Calu3 (cell line): Measurements from ENCODE around the gene C1QA. TPM values are rescaled to one million over a fixed set of nuclear protein-coding genes. Genes with fewer than 3 reads are reported as not detected.
A peak's percentile ranks its signal among the peaks of the same experiment; 100 is the strongest.

Experiments
- BruUV-seq: library from RNA; stranded (reverse); fragments of 400-500 nt; replicated peaks from 2 replicates; lab custom pipeline; 2021; lab: Mats Ljungman, UMichigan
- CTCF ChIA-PET: fragments of 300-600 bp; sonication (Branson Sonifier 250); formaldehyde crosslinking; loops from one replicate; lab custom pipeline; 2022; ENCODE audit warnings: antibody characterized with exemption; lab: Charles Lee
- DNase-seq: peaks from one replicate; pipeline ENCODE4 v3.0.0; 2022
- H3K27ac Mint-ChIP-seq: one replicate; pipeline ENCODE4 v1.8.0; 2022; ENCODE audit warnings: mixed read lengths; ENCODE audit not compliant: unreplicated experiment
- H3K27me3 Mint-ChIP-seq: one replicate; pipeline ENCODE4 v1.8.0; 2022; ENCODE audit warnings: mixed read lengths; ENCODE audit not compliant: unreplicated experiment
- H3K36me3 Mint-ChIP-seq: one replicate; pipeline ENCODE4 v1.8.0; 2022; ENCODE audit warnings: mild to moderate bottlenecking, moderate library complexity, mixed read lengths; ENCODE audit not compliant: insufficient read depth, unreplicated experiment
- H3K4me1 Mint-ChIP-seq: one replicate; pipeline ENCODE4 v1.8.0; 2022; ENCODE audit warnings: mild to moderate bottlenecking, low read depth, mixed read lengths; ENCODE audit not compliant: unreplicated experiment
- H3K4me3 Mint-ChIP-seq: one replicate; pipeline ENCODE4 v1.8.0; 2022; ENCODE audit warnings: mild to moderate bottlenecking, low read depth, moderate library complexity, mixed read lengths; ENCODE audit not compliant: unreplicated experiment
- H3K9me3 Mint-ChIP-seq: one replicate; pipeline ENCODE4 v1.8.0; 2022; ENCODE audit warnings: low read depth, mixed read lengths; ENCODE audit not compliant: unreplicated experiment
- intact Hi-C: fragments of 100-400 bp; cut with micrococcal nuclease; formaldehyde crosslinking; loops from one replicate; pipeline ENCODE4 v1.10.0; 2022; ENCODE audit not compliant: unreplicated experiment
- total RNA-seq: library from RNA; stranded (reverse); gene quantifications from 2 replicates; pipeline ENCODE4 v1.2.3, GENCODE V29; 2022
- TF ChIP-seq, protein P1 (sequence below): fragments of 200-600 bp; IDR thresholded peaks from one replicate; pipeline ENCODE4 v1.8.0; 2022; ENCODE audit warnings: antibody characterized with exemption; ENCODE audit not compliant: unreplicated experiment

Gene C1QA
- total RNA-seq, 1 experiment from 2014 or later = not detected

DNA sequence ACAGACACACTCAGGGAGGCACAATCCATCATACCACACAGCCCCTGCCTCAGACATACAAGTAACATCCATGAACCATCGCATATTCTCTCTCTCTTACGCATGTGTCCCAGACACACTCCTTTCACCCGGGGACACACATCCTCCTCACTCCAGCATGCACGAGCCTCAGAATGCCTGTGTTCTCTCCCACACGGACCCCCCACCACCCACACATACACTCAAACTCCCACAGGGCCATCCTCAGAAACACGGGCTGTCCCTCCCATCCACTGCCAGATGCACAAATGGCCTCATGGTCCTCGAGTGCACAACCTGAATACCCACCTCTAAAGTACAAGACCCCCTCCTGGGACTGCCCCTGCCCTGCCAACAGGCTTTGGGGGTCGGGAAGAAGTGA, 4.8 kb downstream of the C1QA start:
- CTCF ChIA-PET = interaction anchor here (0.6 to 1.9 kb wide), 3 partner anchors 67 to 221 kb away, joined by 3 to 11 read pairs (median 6); no protein-coding TSS in a partner anchor
- no peak for DNase-seq
- Mint-ChIP-seq H3K36me3 (no peaks in the 10 kb centered on the region), H3K9me3 (no peaks in the 10 kb centered on the region), H3K27me3 (peaks cover 37% of the 10 kb centered on the region), H3K27ac (no peak overlapping the region), H3K4me1 (no peaks in the 10 kb centered on the region), H3K4me3 (no peak overlapping the region)
- intact Hi-C loops = no loop called here
- TF ChIP-seq, protein P1, sequence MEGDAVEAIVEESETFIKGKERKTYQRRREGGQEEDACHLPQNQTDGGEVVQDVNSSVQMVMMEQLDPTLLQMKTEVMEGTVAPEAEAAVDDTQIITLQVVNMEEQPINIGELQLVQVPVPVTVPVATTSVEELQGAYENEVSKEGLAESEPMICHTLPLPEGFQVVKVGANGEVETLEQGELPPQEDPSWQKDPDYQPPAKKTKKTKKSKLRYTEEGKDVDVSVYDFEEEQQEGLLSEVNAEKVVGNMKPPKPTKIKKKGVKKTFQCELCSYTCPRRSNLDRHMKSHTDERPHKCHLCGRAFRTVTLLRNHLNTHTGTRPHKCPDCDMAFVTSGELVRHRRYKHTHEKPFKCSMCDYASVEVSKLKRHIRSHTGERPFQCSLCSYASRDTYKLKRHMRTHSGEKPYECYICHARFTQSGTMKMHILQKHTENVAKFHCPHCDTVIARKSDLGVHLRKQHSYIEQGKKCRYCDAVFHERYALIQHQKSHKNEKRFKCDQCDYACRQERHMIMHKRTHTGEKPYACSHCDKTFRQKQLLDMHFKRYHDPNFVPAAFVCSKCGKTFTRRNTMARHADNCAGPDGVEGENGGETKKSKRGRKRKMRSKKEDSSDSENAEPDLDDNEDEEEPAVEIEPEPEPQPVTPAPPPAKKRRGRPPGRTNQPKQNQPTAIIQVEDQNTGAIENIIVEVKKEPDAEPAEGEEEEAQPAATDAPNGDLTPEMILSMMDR = no peak
- BruUV-seq = no TSS peak

DNA sequence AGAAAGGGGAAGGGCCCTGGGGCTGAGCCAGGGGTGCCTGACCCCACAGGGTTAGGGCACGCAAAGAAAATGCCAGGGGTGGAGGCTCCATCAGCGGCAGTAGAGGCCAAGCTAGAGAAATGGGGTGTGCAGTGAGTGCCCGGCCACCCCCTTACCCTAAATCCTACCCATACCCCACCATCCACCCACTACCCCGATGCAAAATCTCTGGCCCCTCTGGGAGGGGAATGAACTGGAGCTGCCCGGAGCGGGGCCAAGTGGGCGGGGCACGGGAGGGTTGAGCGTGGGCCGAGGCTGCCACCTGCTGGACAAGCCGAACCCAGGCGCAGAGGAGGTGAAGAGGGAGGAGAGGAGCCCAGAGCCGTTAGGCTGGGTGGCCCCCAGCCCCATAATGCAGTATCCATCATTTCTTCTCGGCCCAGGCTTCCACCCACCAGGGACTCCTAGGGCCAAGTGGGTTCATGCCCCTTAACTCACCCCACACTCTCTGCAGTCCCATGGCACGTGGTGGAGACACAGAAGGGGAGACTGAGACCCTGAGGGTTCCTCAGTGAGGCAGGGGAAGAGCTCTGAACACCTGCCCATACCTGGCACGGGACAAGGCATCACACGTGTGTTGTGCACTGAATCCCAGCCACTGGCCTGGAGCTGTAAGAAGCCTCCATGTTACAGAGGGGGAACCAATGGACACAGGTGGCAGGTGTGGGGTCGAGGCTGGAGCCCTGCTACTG, 5.6 kb downstream of the C1QA start:
- CTCF ChIA-PET = interaction anchor here (0.6 to 1.9 kb wide), 4 partner anchors 66 to 222 kb away, joined by 3 to 11 read pairs (median 4); no protein-coding TSS in a partner anchor
- no TSS peak for BruUV-seq
- DNase-seq = peak; percentile 82
- H3K36me3 Mint-ChIP-seq = no peaks in the 10 kb centered on the region
- H3K4me3 Mint-ChIP-seq = no peak overlapping the region
- TF ChIP-seq, protein P1 = peak; percentile 76
- no peaks in the 10 kb centered on the region for H3K9me3 Mint-ChIP-seq
- H3K4me1 Mint-ChIP-seq = no peaks in the 10 kb centered on the region
- no peak overlapping the region for H3K27ac Mint-ChIP-seq
- H3K27me3 Mint-ChIP-seq = peaks cover 29% of the 10 kb centered on the region
- intact Hi-C loops = loop anchor here (1.0 kb wide), 1 partner anchor 222 kb away; no protein-coding TSS in a partner anchor

DNA sequence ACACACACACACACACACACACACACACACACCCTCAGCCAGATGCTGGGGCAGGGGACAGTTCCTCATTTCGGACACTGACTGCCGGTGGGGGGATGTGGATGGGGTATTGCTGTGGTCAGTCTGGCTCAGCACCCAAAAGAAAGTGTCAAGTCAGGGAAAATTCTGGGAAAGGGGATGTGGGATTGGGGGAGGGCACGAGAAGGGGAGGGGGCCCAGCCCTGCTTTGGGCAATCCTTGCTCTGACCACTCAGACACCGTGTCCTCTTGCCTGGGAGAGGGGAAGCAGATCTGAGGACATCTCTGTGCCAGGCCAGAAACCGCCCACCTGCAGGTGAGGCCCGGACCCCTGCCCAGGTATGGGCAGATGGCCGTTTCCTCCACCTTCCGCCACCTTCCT, 7.0 kb downstream of the C1QA start, which contains the start of gene C1QC:
TSS of gene C1QC (plus strand) at position 253 of the 400 bp plus-strand sequence. CDS start 391 bp downstream, outside the sequence.
- no peaks in the 10 kb centered on the region for H3K36me3 Mint-ChIP-seq
- H3K4me1 Mint-ChIP-seq = no peaks in the 10 kb centered on the region
- DNase-seq = no peak
- CTCF ChIA-PET = no interaction called here
- no peak within 1 kb of the TSS for H3K4me3 Mint-ChIP-seq
- peaks cover 22% of the 10 kb centered on the region for H3K27me3 Mint-ChIP-seq
- TF ChIP-seq, protein P1 = no peak
- no TSS peak for BruUV-seq
- intact Hi-C loops = no loop called here
- H3K9me3 Mint-ChIP-seq = no peaks in the 10 kb centered on the region
- H3K27ac Mint-ChIP-seq = no peak within 1 kb of the TSS

DNA sequence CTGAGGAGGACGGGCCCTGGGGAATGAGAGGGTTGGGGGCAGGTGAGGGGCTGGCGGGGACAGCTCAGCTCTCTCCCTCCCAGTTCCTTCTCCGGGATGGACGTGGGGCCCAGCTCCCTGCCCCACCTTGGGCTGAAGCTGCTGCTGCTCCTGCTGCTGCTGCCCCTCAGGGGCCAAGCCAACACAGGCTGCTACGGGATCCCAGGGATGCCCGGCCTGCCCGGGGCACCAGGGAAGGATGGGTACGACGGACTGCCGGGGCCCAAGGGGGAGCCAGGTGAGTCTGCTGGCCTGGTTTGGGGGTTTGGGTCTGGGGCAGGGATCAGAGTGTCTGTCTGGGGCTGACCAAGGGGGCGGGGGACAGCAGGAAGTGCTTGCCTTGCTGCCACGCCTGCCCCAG, 7.5 kb downstream of the C1QA start:
- intact Hi-C loops = no loop called here
- CTCF ChIA-PET = no interaction called here
- Mint-ChIP-seq H3K4me1 (no peaks in the 10 kb centered on the region), H3K27me3 (peaks cover 25% of the 10 kb centered on the region), H3K36me3 (no peaks in the 10 kb centered on the region), H3K27ac (no peak overlapping the region), H3K9me3 (no peaks in the 10 kb centered on the region), H3K4me3 (no peak overlapping the region)
- BruUV-seq = no TSS peak
- TF ChIP-seq, protein P1 = no peak
- no peak for DNase-seq
